DOHH2 (cell line): ENCODE data around the gene VAC14.

Experiments
- EZH2phosphoT487 ChIP-seq: fragments of 200-600 bp; sonication (generic); IDR thresholded peaks from 2 replicates; pipeline ENCODE4 v1.6.1; 2017; ENCODE audit warnings: borderline replicate concordance, mild to moderate bottlenecking, antibody characterized with exemption, low read length, moderate library complexity, mixed read lengths
- TF ChIP-seq, protein P1 (sequence below): fragments of 200-600 bp; sonication (generic); IDR thresholded peaks from one replicate; pipeline ENCODE4 v1.5.1; 2014; ENCODE audit warnings: antibody characterized with exemption, mild to moderate bottlenecking, low read depth, low read length; ENCODE audit not compliant: poor library complexity, severe bottlenecking

DNA sequence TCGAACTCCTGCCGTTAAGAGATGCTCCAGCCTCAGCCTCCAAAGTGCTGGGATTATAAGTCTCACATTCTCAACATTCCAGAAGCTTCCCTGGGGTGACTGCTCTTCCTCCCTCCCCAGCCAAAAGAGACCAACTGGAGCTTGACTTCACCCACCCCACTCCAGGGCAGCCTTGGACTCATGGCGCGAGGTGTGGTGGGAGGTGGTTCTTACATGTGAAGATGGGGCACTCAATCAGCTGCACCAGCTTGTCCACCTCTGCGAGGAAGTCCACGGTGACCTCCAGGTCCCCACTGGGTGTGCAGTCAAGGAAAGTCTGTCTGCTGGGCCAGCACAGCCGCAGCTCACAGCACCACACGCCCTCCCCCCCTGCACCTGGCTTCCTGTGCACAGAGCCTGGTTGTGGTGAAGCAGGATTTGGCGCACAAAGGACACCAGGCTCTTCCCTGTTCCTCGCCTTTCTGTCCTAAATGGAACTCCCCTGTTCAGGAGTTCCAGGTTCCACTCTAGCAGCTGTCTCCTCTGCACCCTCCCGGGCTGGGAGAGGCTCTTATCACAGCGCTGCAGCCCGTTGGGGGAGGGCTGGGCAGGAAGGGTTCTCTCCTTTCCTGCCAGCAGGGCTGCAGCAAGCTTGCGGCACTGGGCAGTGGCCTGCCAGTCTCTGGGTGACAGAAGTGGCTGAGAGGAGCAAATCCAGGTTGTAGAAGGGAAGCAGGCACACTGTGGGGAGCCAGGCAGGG, 105.5 kb downstream of the VAC14 start:
- TF ChIP-seq, protein P1, sequence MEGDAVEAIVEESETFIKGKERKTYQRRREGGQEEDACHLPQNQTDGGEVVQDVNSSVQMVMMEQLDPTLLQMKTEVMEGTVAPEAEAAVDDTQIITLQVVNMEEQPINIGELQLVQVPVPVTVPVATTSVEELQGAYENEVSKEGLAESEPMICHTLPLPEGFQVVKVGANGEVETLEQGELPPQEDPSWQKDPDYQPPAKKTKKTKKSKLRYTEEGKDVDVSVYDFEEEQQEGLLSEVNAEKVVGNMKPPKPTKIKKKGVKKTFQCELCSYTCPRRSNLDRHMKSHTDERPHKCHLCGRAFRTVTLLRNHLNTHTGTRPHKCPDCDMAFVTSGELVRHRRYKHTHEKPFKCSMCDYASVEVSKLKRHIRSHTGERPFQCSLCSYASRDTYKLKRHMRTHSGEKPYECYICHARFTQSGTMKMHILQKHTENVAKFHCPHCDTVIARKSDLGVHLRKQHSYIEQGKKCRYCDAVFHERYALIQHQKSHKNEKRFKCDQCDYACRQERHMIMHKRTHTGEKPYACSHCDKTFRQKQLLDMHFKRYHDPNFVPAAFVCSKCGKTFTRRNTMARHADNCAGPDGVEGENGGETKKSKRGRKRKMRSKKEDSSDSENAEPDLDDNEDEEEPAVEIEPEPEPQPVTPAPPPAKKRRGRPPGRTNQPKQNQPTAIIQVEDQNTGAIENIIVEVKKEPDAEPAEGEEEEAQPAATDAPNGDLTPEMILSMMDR = no peak
- no peak for TF ChIP-seq EZH2phosphoT487
